Bronchial epithelial cell (primary cell): ENCODE data around the gene NAV3. TPM values are rescaled to one million over a fixed set of nuclear protein-coding genes. Genes with fewer than 3 reads are reported as not detected.

Source experiments
- DNase-seq: peaks from one replicate; pipeline ENCODE4 v3.0.0-alpha.2; 2010; ENCODE audit warnings: low read depth
- FAIRE-seq: peaks from 2 replicates; lab custom pipeline; 2011; peaks lifted over from hg19 to GRCh38; lab: Jason Lieb, UNC
- H3K27me3 ChIP-seq: 2 replicates; pipeline ENCODE4 v1.5.1; 2011; ENCODE audit warnings: low read length; ENCODE audit not compliant: control insufficient read depth, insufficient read depth
- H3K36me3 ChIP-seq: 2 replicates; pipeline ENCODE4 v1.5.1; 2011; ENCODE audit warnings: low read length; ENCODE audit not compliant: control insufficient read depth, insufficient read depth
- H3K4me3 ChIP-seq: 2 replicates; pipeline ENCODE4 v1.5.1; 2011; ENCODE audit warnings: mild to moderate bottlenecking, low read depth, low read length, control low read depth
- CTCF ChIP-seq: IDR thresholded peaks from 2 replicates; pipeline ENCODE4 v1.5.1; 2011; ENCODE audit warnings: mild to moderate bottlenecking, moderate library complexity, low read length, control low read depth, inconsistent platforms; ENCODE audit not compliant: insufficient read depth, severe bottlenecking
- total RNA-seq: library from RNA; depleted of rRNA; stranded (reverse); fragments of >200 nt; gene quantifications from 2 replicates; pipeline ENCODE4 v1.2.1, GENCODE V29; 2014

NAV3 gene
- total RNA-seq, 1 donor from 2014 or later, result 1.6 TPM

- no peaks in the 10 kb centered on the region for H3K27me3 ChIP-seq
- FAIRE-seq (no peak), DNase-seq (peak; percentile 10)
- H3K4me3 ChIP-seq, result no peak overlapping the region
- no peaks in the 10 kb centered on the region for H3K36me3 ChIP-seq
- no peak for TF ChIP-seq CTCF
These were observed 355.0 kb downstream of the NAV3 start for GRCh38 chr12:78185651-78186050.

GRCh38 chr12:78186670-78187069 lies 356.0 kb downstream of the NAV3 start:
- Histone ChIP-seq H3K27me3 (no peaks in the 10 kb centered on the region), H3K4me3 (no peak overlapping the region), H3K36me3 (no peaks in the 10 kb centered on the region)
- no peak for TF ChIP-seq CTCF
- FAIRE-seq (no peak), DNase-seq (no peak)

- Histone ChIP-seq H3K36me3 (no peaks in the 10 kb centered on the region), H3K4me3 (no peak overlapping the region), H3K27me3 (no peaks in the 10 kb centered on the region)
- no peak for TF ChIP-seq CTCF
- DNase-seq (no peak), FAIRE-seq (no peak)
These were observed 357.0 kb downstream of the NAV3 start for GRCh38 chr12:78187741-78188140.

- TF ChIP-seq CTCF, result no peak
- Histone ChIP-seq H3K27me3 (no peaks in the 10 kb centered on the region), H3K4me3 (no peak overlapping the region), H3K36me3 (no peaks in the 10 kb centered on the region)
- no peak for FAIRE-seq
- DNase-seq, result no peak
These were observed 359.0 kb downstream of the NAV3 start for GRCh38 chr12:78189656-78190055.

- H3K4me3 ChIP-seq, result no peak overlapping the region
- DNase-seq (no peak), FAIRE-seq (no peak)
- no peaks in the 10 kb centered on the region for H3K36me3 ChIP-seq
- TF ChIP-seq CTCF, result no peak
- no peaks in the 10 kb centered on the region for H3K27me3 ChIP-seq
These were observed 360.9 kb downstream of the NAV3 start for GRCh38 chr12:78191611-78192010.

- no peak for TF ChIP-seq CTCF
- Histone ChIP-seq H3K36me3 (no peaks in the 10 kb centered on the region), H3K4me3 (no peak overlapping the region), H3K27me3 (no peaks in the 10 kb centered on the region)
- FAIRE-seq (no peak), DNase-seq (no peak)
These were observed 362.3 kb downstream of the NAV3 start for GRCh38 chr12:78192979-78193378.
